Loucy (cell line): ENCODE measurements around the gene CYTH4.

Experiments used
- CTCF ChIP-seq: fragments of 200-600 bp; sonication (generic); conservative IDR thresholded peaks from 2 replicates; pipeline ENCODE4 v1.5.1; 2014; ENCODE audit warnings: mild to moderate bottlenecking, antibody characterized with exemption, low read length
- EZH2phosphoT487 ChIP-seq: fragments of 200-600 bp; IDR thresholded peaks from 2 replicates; pipeline ENCODE4 v1.6.1; 2018; ENCODE audit warnings: antibody characterized with exemption, mild to moderate bottlenecking, moderate library complexity, borderline replicate concordance

- TF ChIP-seq CTCF (no peak), EZH2phosphoT487 (no peak)
Measured at GRCh38 chr22:37317698-37318210, 35.4 kb downstream of the CYTH4 start.
